GM13976 (cell line): Measurements from ENCODE around the gene CDK5RAP2.

ENCODE experiments used
- DNase-seq: peaks from one replicate; pipeline ENCODE4 v3.0.0; 2012; ENCODE audit warnings: low spot score
- CTCF ChIP-seq: IDR thresholded peaks from 2 replicates; pipeline ENCODE4 v1.5.1; 2012; ENCODE audit warnings: borderline replicate concordance, mild to moderate bottlenecking; ENCODE audit not compliant: insufficient read depth; ENCODE audit errors: extremely low read depth, missing control alignments, control extremely low read depth
- in situ Hi-C: fragments of 300-500 bp; cut with MboI; formaldehyde crosslinking; loops from one replicate; pipeline ENCODE4 v1.12.0; 2022; ENCODE audit warnings: low sequenced_read_pairs, mixed read lengths, inconsistent platforms; ENCODE audit not compliant: unreplicated experiment

The CDK5RAP2 gene

GRCh38 chr9:120362446-120362845, 217.5 kb downstream of the CDK5RAP2 start:
- in situ Hi-C loops, result no loop called here
- TF ChIP-seq CTCF, result no peak
- no peak for DNase-seq

- DNase-seq, result no peak
- TF ChIP-seq CTCF, result no peak
- in situ Hi-C loops, result no loop called here
Measured at GRCh38 chr9:120361551-120361950, 218.4 kb downstream of the CDK5RAP2 start.

- DNase-seq, result no peak
- no peak for TF ChIP-seq CTCF
- in situ Hi-C loops, result no loop called here
Measured at GRCh38 chr9:120360510-120360909, 219.5 kb downstream of the CDK5RAP2 start.

GRCh38 chr9:120360046-120360445, 219.9 kb downstream of the CDK5RAP2 start:
- in situ Hi-C loops, result no loop called here
- no peak for DNase-seq
- no peak for TF ChIP-seq CTCF

GRCh38 chr9:120358877-120359276, 221.1 kb downstream of the CDK5RAP2 start:
- in situ Hi-C loops, result no loop called here

GRCh38 chr9:120353506-120353905, 226.5 kb downstream of the CDK5RAP2 start:
- in situ Hi-C loops, result no loop called here
- no peak for TF ChIP-seq CTCF
- no peak for DNase-seq

More at GRCh38 chr9:120358877-120359276, 221.1 kb downstream of the CDK5RAP2 start:
- TF ChIP-seq CTCF, result no peak
- no peak for DNase-seq

GRCh38 chr9:120351106-120351505, 228.9 kb downstream of the CDK5RAP2 start:
- TF ChIP-seq CTCF, result no peak

More at GRCh38 chr9:120351106-120351505, 228.9 kb downstream of the CDK5RAP2 start:
- in situ Hi-C loops, result no loop called here
- no peak for DNase-seq
